Measurements from ENCODE around the gene PALLD.

DNA sequence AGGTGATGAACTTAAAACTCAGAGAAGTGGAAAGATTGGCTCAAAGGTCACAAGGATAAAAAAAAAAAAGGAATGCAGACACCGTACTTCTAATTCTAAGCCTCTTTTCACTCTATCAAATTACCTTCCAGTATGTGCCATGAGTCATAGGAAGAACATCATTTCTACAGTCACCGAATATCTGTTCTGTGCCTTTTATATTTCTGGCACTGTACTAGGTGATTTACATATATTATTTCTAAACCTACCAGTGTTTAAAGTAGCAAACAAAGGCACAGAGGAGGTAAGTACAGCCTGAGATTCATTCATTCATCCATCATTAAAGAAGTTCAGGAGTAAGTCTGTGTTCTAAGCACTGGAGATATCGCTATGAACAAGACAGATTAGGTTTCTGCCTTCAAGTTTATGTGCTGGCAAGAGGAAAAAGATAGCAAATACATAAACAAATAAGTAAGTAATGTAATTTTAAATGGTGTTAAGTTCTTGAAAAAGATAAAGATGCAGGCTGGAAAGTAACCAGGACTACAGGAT is 65.3 kb downstream of the PALLD start:
- TF ChIP-seq POLR2AphosphoS5 (IDR thresholded peaks at IDR 0.05; ENCODE audit: borderline replicate concordance, low read depth, low read length): no peak
- no peak for TF ChIP-seq FOXP2 (optimal IDR thresholded peaks at IDR 0.05; ENCODE audit: control extremely low read depth, extremely low read length, insufficient read depth)
- TF ChIP-seq EZH2 (IDR thresholded peaks at IDR 0.05): no peak

All from SK-N-MC (cell line).